ENCODE measurements around the gene ZBTB46.

The ZBTB46 gene

GRCh38 chr20:63743210-63743970 is 87.7 kb downstream of the ZBTB46 start:
- H3K9ac ChIP-seq (ENCODE audit: low read length), result no peak overlapping the region
- no peaks in the 10 kb centered on the region for H3K27me3 ChIP-seq (ENCODE audit: control insufficient read depth in 1 of 2, insufficient read depth in 2 of 2, low read length in 2 of 2)
- H3K4me1 ChIP-seq (ENCODE audit: insufficient read depth, low read length), result peaks cover 14% of the 10 kb centered on the region
- no peak overlapping the region for H3K27ac ChIP-seq (ENCODE audit: low read depth, low read length)
- no peaks in the 10 kb centered on the region for H3K36me3 ChIP-seq (ENCODE audit: insufficient read depth, low read length)
- no peak overlapping the region for H3K4me3 ChIP-seq (ENCODE audit: low read depth in 1 of 2, low read length in 2 of 2)
- no peaks in the 10 kb centered on the region for H3K9me3 ChIP-seq (ENCODE audit: low read length)

- Histone ChIP-seq H3K4me1 (ENCODE audit: insufficient read depth, low read length) (peaks cover 18% of the 10 kb centered on the region), H3K4me3 (ENCODE audit: low read depth in 1 of 2, low read length in 2 of 2) (no peak overlapping the region), H3K36me3 (ENCODE audit: insufficient read depth, low read length) (no peaks in the 10 kb centered on the region), H3K9ac (ENCODE audit: low read length) (no peak overlapping the region), H3K9me3 (ENCODE audit: low read length) (no peaks in the 10 kb centered on the region), H3K27ac (ENCODE audit: low read depth, low read length) (no peak overlapping the region), H3K27me3 (ENCODE audit: control insufficient read depth in 1 of 2, insufficient read depth in 2 of 2, low read length in 2 of 2) (no peaks in the 10 kb centered on the region)
Measured at GRCh38 chr20:63742381-63743024, 88.6 kb downstream of the ZBTB46 start.

GRCh38 chr20:63741676-63742380 is 89.2 kb downstream of the ZBTB46 start:
- Histone ChIP-seq H3K9me3 (ENCODE audit: low read length) (no peaks in the 10 kb centered on the region), H3K27me3 (ENCODE audit: control insufficient read depth in 1 of 2, insufficient read depth in 2 of 2, low read length in 2 of 2) (no peaks in the 10 kb centered on the region), H3K9ac (ENCODE audit: low read length) (no peak overlapping the region)

GRCh38 chr20:63741354-63741675 is 89.7 kb downstream of the ZBTB46 start:
- no peaks in the 10 kb centered on the region for H3K9me3 ChIP-seq (ENCODE audit: low read length)
- H3K4me3 ChIP-seq (ENCODE audit: low read depth in 1 of 2, low read length in 2 of 2), result peak overlapping the region; percentile 65 to 80
- H3K36me3 ChIP-seq (ENCODE audit: insufficient read depth, low read length), result no peaks in the 10 kb centered on the region
- peak overlapping the region; percentile 76 for H3K27ac ChIP-seq (ENCODE audit: low read depth, low read length)
- H3K9ac ChIP-seq (ENCODE audit: low read length), result no peak overlapping the region
- H3K4me1 ChIP-seq (ENCODE audit: insufficient read depth, low read length), result peaks cover 18% of the 10 kb centered on the region
- no peaks in the 10 kb centered on the region for H3K27me3 ChIP-seq (ENCODE audit: control insufficient read depth in 1 of 2, insufficient read depth in 2 of 2, low read length in 2 of 2)

More at GRCh38 chr20:63741676-63742380, 89.2 kb downstream of the ZBTB46 start:
- H3K4me1 ChIP-seq (ENCODE audit: insufficient read depth, low read length), result peaks cover 18% of the 10 kb centered on the region
- H3K36me3 ChIP-seq (ENCODE audit: insufficient read depth, low read length), result no peaks in the 10 kb centered on the region
- peak overlapping the region; percentile 65 to 80 for H3K4me3 ChIP-seq (ENCODE audit: low read depth in 1 of 2, low read length in 2 of 2)
- peak overlapping the region; percentile 76 for H3K27ac ChIP-seq (ENCODE audit: low read depth, low read length)

GRCh38 chr20:63740627-63741353 is 90.3 kb downstream of the ZBTB46 start:
- H3K4me3 ChIP-seq (ENCODE audit: low read depth in 1 of 2, low read length in 2 of 2), result peak overlapping the region; percentile 65 to 80
- peak overlapping the region; percentile 99 for H3K27ac ChIP-seq (ENCODE audit: low read depth, low read length)
- H3K27me3 ChIP-seq (ENCODE audit: control insufficient read depth in 1 of 2, insufficient read depth in 2 of 2, low read length in 2 of 2), result no peaks in the 10 kb centered on the region
- H3K9me3 ChIP-seq (ENCODE audit: low read length), result no peaks in the 10 kb centered on the region
- H3K36me3 ChIP-seq (ENCODE audit: insufficient read depth, low read length), result no peaks in the 10 kb centered on the region
- peaks cover 18% of the 10 kb centered on the region for H3K4me1 ChIP-seq (ENCODE audit: insufficient read depth, low read length)
- peak overlapping the region; percentile 33 for H3K9ac ChIP-seq (ENCODE audit: low read length)

GRCh38 chr20:63740070-63740626 is 90.9 kb downstream of the ZBTB46 start:
- Histone ChIP-seq H3K9ac (ENCODE audit: low read length) (peak overlapping the region; percentile 33), H3K27me3 (ENCODE audit: control insufficient read depth in 1 of 2, insufficient read depth in 2 of 2, low read length in 2 of 2) (no peaks in the 10 kb centered on the region), H3K27ac (ENCODE audit: low read depth, low read length) (peak overlapping the region; percentile 99), H3K9me3 (ENCODE audit: low read length) (no peaks in the 10 kb centered on the region), H3K36me3 (ENCODE audit: insufficient read depth, low read length) (peaks cover 2% of the 10 kb centered on the region), H3K4me3 (ENCODE audit: low read depth in 1 of 2, low read length in 2 of 2) (peak overlapping the region; percentile 65 to 80), H3K4me1 (ENCODE audit: insufficient read depth, low read length) (peaks cover 18% of the 10 kb centered on the region)

GRCh38 chr20:63739130-63740069 is 91.7 kb downstream of the ZBTB46 start, which contains the start of gene SLC2A4RG:
Gene SLC2A4RG, plus strand, starts transcription at chr20:63739776. Its CDS starts 137 bp downstream, at chr20:63739913.
- Histone ChIP-seq H3K27me3 (ENCODE audit: control insufficient read depth in 1 of 2, insufficient read depth in 2 of 2, low read length in 2 of 2) (no peaks in the 10 kb centered on the region), H3K27ac (ENCODE audit: low read depth, low read length) (peak within 1 kb of the TSS; percentile 99), H3K9ac (ENCODE audit: low read length) (peak within 1 kb of the TSS; percentile 33), H3K4me1 (ENCODE audit: insufficient read depth, low read length) (peaks cover 18% of the 10 kb centered on the region), H3K36me3 (ENCODE audit: insufficient read depth, low read length) (peaks cover 9% of the 10 kb centered on the region), H3K9me3 (ENCODE audit: low read length) (no peaks in the 10 kb centered on the region), H3K4me3 (ENCODE audit: low read depth in 1 of 2, low read length in 2 of 2) (peak within 1 kb of the TSS; percentile 70 to 85)

GRCh38 chr20:63738687-63739129 is 92.4 kb downstream of the ZBTB46 start:
- Histone ChIP-seq H3K9ac (ENCODE audit: low read length) (no peak overlapping the region), H3K36me3 (ENCODE audit: insufficient read depth, low read length) (peaks cover 16% of the 10 kb centered on the region), H3K9me3 (ENCODE audit: low read length) (no peaks in the 10 kb centered on the region), H3K4me3 (ENCODE audit: low read depth in 1 of 2, low read length in 2 of 2) (peak overlapping the region; percentile 70 to 85), H3K27ac (ENCODE audit: low read depth, low read length) (peak overlapping the region; percentile 91), H3K4me1 (ENCODE audit: insufficient read depth, low read length) (peaks cover 18% of the 10 kb centered on the region), H3K27me3 (ENCODE audit: control insufficient read depth in 1 of 2, insufficient read depth in 2 of 2, low read length in 2 of 2) (no peaks in the 10 kb centered on the region)

- no peak overlapping the region for H3K27ac ChIP-seq (ENCODE audit: low read depth, low read length)
- H3K36me3 ChIP-seq (ENCODE audit: insufficient read depth, low read length), result peaks cover 22% of the 10 kb centered on the region
- H3K4me3 ChIP-seq (ENCODE audit: low read depth in 1 of 2, low read length in 2 of 2), result peak overlapping the region; percentile 20 to 32
- no peak overlapping the region for H3K9ac ChIP-seq (ENCODE audit: low read length)
- H3K9me3 ChIP-seq (ENCODE audit: low read length), result no peaks in the 10 kb centered on the region
- no peaks in the 10 kb centered on the region for H3K27me3 ChIP-seq (ENCODE audit: control insufficient read depth in 1 of 2, insufficient read depth in 2 of 2, low read length in 2 of 2)
- peaks cover 18% of the 10 kb centered on the region for H3K4me1 ChIP-seq (ENCODE audit: insufficient read depth, low read length)
Measured at GRCh38 chr20:63737945-63738686, 92.9 kb downstream of the ZBTB46 start.

GRCh38 chr20:63737695-63737944 is 93.4 kb downstream of the ZBTB46 start:
- Histone ChIP-seq H3K27ac (ENCODE audit: low read depth, low read length) (no peak overlapping the region), H3K4me1 (ENCODE audit: insufficient read depth, low read length) (peaks cover 18% of the 10 kb centered on the region)

More at GRCh38 chr20:63737695-63737944, 93.4 kb downstream of the ZBTB46 start:
- H3K27me3 ChIP-seq (ENCODE audit: control insufficient read depth in 1 of 2, insufficient read depth in 2 of 2, low read length in 2 of 2), result no peaks in the 10 kb centered on the region
- H3K36me3 ChIP-seq (ENCODE audit: insufficient read depth, low read length), result peaks cover 22% of the 10 kb centered on the region
- H3K9me3 ChIP-seq (ENCODE audit: low read length), result no peaks in the 10 kb centered on the region
- H3K9ac ChIP-seq (ENCODE audit: low read length), result no peak overlapping the region
- no peak overlapping the region for H3K4me3 ChIP-seq (ENCODE audit: low read depth in 1 of 2, low read length in 2 of 2)
